Measurements from ENCODE around the gene COL26A1. TPM values are rescaled to one million over a fixed set of nuclear protein-coding genes. Genes with fewer than 3 reads are reported as not detected.

COL26A1 gene
- total RNA-seq, 2 donors from 2014 or later = not detected

DNA sequence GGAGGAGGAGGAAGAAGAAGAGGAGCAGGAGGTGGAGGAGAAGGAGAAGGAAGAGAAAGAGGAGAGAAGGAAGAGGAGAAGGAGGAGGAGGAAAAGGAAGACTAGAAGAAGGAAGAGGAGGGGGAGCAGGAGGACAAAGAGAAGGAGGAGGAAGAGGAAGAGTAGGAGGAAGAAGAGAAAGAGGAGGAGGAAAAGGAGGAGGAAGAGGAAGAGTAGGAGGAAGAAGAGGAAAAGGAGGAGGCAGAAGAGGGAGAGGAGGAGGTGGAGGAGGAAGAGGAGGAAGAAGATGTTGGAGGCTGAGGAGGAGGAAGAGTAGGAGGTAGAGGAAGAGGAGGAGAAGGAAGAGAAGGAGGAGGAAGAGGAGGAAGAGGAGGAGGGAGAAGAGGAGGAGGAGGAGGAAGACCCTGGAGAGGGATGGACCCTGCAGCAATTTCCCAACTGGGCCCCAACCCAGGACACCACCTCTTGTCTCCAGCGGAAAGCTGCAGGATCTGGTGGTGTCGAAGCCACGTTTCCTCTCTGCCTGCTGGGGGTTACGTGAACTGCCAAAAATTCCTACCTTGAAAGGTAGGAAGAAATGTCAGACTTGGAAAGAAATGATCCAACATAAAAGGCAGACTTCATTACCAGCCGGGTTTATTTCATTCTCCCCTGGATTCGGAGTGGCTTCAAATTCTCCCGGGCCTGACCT lies 38.9 kb downstream of the COL26A1 start:
- peaks cover 16 to 29% of the 10 kb centered on the region in 2 donors for H3K27me3 Mint-ChIP-seq
- DNase-seq (ENCODE audit: low spot score) (no peak), ATAC-seq (no peak)
- H3K36me3 Mint-ChIP-seq = no peaks in the 10 kb centered on the region
- H3K27ac Mint-ChIP-seq = no peak overlapping the region
- no peak overlapping the region for H3K4me3 Mint-ChIP-seq
- H3K4me1 Mint-ChIP-seq (ENCODE audit: low read depth in 2 of 2) = no peaks in the 10 kb centered on the region
- H3K9me3 Mint-ChIP-seq = no peaks in the 10 kb centered on the region

DNA sequence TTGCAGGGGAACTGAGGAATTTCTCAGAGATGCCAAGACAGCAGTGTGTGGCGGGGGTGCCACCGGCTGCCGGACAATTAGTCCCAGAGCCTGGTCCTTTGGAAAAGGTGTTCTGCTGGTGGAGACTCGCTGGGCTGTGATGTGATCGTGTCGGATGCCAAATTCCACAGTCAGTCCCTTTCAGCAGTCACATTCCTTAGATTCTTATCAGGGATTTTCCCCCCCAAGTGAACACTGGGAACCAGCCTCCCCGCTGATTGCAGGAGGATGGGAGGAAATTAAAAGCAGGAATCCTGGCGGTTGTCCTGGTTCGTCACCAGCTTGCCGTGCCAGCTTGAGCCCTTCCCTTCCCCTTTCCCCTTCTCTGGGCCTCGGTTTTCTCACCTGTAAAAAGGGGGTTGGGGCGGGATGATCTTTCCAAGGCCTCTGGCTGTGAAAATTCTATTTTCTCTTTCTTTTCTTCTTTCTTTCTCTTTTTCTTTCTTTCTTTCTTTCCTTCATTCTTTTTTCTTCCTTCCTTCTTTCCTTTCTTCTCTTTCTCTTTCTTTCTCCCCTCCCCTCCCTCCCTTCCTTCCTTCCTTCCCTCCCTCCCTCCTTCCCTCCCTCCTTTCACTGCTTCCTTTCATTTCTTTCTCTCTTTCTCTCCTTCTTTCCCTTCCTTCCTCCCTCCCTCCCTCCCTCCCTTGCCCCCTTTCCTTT lies 39.6 kb downstream of the COL26A1 start:
- Mint-ChIP-seq H3K4me1 (ENCODE audit: low read depth in 2 of 2) (no peaks in the 10 kb centered on the region), H3K4me3 (no peak overlapping the region), H3K36me3 (no peaks in the 10 kb centered on the region), H3K27me3 (peaks cover 18 to 29% of the 10 kb centered on the region in 2 donors), H3K9me3 (no peaks in the 10 kb centered on the region), H3K27ac (no peak overlapping the region)
- ATAC-seq = no peak
- DNase-seq (ENCODE audit: low spot score) = no peak

DNA sequence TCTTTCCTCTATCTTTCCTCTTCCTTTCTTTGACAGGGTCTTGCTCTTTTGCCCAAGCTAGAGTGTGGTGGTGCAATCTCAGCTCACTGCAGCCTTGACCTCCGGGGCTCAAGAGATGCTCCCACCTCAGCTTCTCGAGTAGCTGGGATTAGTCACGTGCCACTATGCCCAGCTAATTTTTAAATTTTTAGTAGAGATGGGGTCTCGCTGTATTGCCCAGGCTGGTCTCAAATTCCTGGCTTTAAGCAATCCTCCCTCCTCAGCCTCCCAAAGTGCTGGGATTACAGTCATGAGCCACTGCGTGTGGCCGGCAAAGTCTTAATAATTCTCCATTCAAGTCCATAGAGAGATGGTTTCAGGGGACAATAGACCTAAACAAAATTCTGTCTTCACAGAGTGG lies 40.2 kb downstream of the COL26A1 start:
- H3K4me3 Mint-ChIP-seq = no peak overlapping the region
- DNase-seq (ENCODE audit: low spot score) (no peak), ATAC-seq (no peak)
- no peaks in the 10 kb centered on the region for H3K4me1 Mint-ChIP-seq (ENCODE audit: low read depth in 2 of 2)
- no peak overlapping the region for H3K27ac Mint-ChIP-seq
- H3K9me3 Mint-ChIP-seq = no peaks in the 10 kb centered on the region
- H3K36me3 Mint-ChIP-seq = no peaks in the 10 kb centered on the region
- H3K27me3 Mint-ChIP-seq = peaks cover 18 to 29% of the 10 kb centered on the region in 2 donors

- Mint-ChIP-seq H3K27me3 (peaks cover 26 to 27% of the 10 kb centered on the region in 2 donors), H3K4me1 (ENCODE audit: low read depth in 2 of 2) (no peaks in the 10 kb centered on the region), H3K4me3 (no peak overlapping the region), H3K27ac (no peak overlapping the region), H3K9me3 (no peaks in the 10 kb centered on the region), H3K36me3 (peaks cover 5% of the 10 kb centered on the region)
- DNase-seq (ENCODE audit: low spot score) (no peak), ATAC-seq (no peak)
These were observed 42.9 kb downstream of the COL26A1 start for GRCh38 chr7:101405474-101406067.

DNA sequence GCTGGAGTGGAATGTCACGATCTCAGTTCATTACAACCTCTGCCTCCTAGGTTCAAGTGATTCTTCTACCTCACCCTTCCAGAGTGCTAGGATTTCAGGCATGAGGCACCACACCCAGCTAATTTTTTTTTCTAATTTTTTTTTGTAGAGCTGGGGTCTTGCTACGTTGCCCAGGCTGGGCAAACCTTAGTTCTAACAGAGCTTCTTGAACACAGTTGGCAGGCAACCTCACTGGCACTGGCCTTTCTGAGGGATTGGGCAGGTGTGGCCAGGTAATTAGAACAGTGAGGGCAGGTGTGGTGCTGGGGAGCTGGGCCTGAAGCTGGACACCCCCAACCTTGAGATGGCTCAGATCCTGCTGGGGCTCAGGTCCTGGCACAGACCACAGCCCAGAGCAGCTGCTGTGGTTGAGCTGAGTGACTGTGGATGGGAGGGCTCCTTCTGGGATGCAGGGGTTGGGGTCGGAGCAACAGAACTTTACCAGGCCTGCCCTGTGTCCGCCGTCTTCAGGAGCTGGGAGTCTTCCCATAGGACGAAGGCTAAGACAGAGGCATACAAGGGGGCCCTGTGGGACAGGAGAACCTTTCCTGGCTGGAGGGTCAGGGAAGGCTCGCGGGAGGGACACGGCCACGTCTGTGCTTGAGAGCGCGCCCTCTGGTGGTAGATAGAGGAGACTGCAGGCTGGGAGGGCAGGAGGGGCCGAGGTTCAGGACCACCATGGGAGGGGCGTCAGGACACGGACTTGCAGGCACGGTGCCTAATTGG lies 48.2 kb downstream of the COL26A1 start:
- no peak overlapping the region for H3K27ac Mint-ChIP-seq
- peak; percentile 43 to 68 for ATAC-seq
- H3K9me3 Mint-ChIP-seq = no peaks in the 10 kb centered on the region
- peaks cover 6 to 25% of the 10 kb centered on the region in 2 donors for H3K27me3 Mint-ChIP-seq
- peaks cover 5% of the 10 kb centered on the region for H3K36me3 Mint-ChIP-seq
- H3K4me1 Mint-ChIP-seq (ENCODE audit: low read depth in 2 of 2) = peaks cover 8 to 11% of the 10 kb centered on the region in 2 donors
- no peak overlapping the region for H3K4me3 Mint-ChIP-seq
- DNase-seq (ENCODE audit: low spot score) = no peak

DNA sequence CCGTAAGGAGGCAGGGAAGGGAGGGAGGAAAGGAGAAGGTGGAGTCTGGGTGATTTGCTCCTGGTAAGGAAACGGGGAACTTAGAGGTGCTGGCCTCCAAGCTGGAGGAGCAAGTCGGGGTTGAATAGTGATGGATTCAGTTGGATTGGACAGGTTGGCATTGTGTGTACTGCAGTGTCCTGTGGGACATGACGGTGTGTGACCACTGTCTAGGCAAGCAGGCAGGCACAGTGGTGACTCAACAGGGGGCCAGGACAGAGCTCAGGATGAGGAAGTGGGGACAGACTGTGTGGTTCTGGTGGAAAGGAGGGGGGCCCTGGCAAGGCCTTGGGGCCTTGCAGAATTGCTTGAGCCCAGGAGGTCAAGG lies 48.8 kb downstream of the COL26A1 start:
- Mint-ChIP-seq H3K4me1 (ENCODE audit: low read depth in 2 of 2) (peaks cover 8 to 11% of the 10 kb centered on the region in 2 donors), H3K27me3 (peaks cover 6 to 28% of the 10 kb centered on the region in 2 donors), H3K36me3 (peaks cover 5% of the 10 kb centered on the region), H3K4me3 (no peak overlapping the region), H3K27ac (no peak overlapping the region), H3K9me3 (no peaks in the 10 kb centered on the region)
- DNase-seq (ENCODE audit: low spot score) = no peak
- ATAC-seq = peak; percentile 62 to 69

- DNase-seq (ENCODE audit: low spot score) (no peak), ATAC-seq (no peak)
- Mint-ChIP-seq H3K4me3 (no peak overlapping the region), H3K27ac (no peak overlapping the region), H3K4me1 (ENCODE audit: low read depth in 2 of 2) (peaks cover 8 to 11% of the 10 kb centered on the region in 2 donors), H3K36me3 (peaks cover 5% of the 10 kb centered on the region), H3K27me3 (peaks cover 6 to 25% of the 10 kb centered on the region in 2 donors), H3K9me3 (no peaks in the 10 kb centered on the region)
These were observed 50.3 kb downstream of the COL26A1 start for GRCh38 chr7:101412976-101413375.

DNA sequence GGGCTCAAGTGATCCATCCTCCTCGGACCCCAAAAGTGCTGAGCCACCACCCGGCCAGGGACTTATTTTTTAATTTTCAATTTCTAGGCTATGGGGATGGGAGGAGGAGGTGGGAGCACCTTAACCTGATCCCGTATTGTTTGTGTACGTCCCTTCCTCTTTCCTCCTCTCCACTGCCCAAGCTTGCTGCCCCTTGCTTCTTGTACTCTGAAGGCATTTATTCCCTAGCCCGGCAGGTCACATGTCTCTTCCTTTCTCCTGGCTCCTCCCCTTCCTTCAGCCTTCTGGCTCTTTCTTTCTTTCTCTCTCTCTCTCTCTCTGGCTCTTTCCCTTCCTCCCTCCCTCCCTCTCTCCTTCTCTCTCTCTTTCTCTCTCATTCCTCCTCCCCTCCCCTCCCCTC lies 56.0 kb downstream of the COL26A1 start:
- DNase-seq (ENCODE audit: low spot score) (no peak), ATAC-seq (no peak)
- Mint-ChIP-seq H3K4me3 (no peak overlapping the region), H3K4me1 (ENCODE audit: low read depth in 2 of 2) (peaks cover 0 to 3% of the 10 kb centered on the region in 2 donors), H3K27ac (no peak overlapping the region), H3K9me3 (no peaks in the 10 kb centered on the region), H3K27me3 (peaks cover 0 to 16% of the 10 kb centered on the region in 2 donors), H3K36me3 (no peaks in the 10 kb centered on the region)

DNA sequence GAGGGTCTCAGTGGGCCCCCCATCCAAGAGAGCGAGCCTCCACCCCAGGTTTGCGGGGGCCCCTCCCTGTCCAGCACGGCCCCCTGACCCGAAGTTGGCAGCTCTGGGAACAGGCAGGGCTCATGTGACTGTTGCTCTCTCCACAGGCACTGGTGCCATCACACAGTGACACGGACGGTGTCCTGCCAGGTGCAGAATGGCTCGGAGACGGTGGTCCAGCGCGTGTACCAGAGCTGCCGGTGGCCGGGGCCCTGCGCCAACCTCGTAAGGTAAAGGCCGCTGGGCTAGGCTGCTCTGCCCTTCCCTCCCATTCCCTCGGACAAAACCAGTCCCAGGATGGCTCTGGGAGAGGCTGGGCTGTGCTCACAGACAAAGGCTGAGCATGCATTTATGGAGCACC lies 57.2 kb downstream of the COL26A1 start:
- ATAC-seq (peak in 1 of 2 donors; percentile 37), DNase-seq (ENCODE audit: low spot score) (no peak)
- Mint-ChIP-seq H3K4me1 (ENCODE audit: low read depth in 2 of 2) (peaks cover 0 to 3% of the 10 kb centered on the region in 2 donors), H3K27ac (no peak overlapping the region), H3K4me3 (no peak overlapping the region), H3K36me3 (no peaks in the 10 kb centered on the region), H3K27me3 (peaks cover 0 to 16% of the 10 kb centered on the region in 2 donors), H3K9me3 (no peaks in the 10 kb centered on the region)

DNA sequence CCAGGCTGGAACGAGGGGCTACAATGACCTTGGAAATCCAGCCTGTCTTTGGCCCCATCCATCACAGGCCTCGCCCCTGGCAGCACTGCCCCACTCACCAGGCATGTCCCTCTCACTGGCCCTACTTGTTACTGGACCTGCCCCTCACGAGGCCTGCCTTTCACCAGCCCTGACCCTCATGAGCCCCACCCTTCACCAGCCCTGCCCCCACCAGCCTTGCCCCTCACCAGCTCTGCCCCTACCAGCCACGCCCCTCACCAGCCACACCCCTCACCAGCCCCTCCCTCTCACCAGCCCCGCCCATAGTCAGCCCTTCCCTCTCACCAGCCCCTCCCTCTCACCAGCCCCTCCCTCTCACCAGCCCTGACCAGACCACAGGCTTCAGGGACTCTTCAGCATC lies 57.8 kb downstream of the COL26A1 start:
- peak in 1 of 2 donors; percentile 39 for ATAC-seq
- no peak overlapping the region for H3K4me3 Mint-ChIP-seq
- no peak for DNase-seq (ENCODE audit: low spot score)
- no peaks in the 10 kb centered on the region for H3K36me3 Mint-ChIP-seq
- no peak overlapping the region for H3K27ac Mint-ChIP-seq
- peaks cover 0 to 16% of the 10 kb centered on the region in 2 donors for H3K27me3 Mint-ChIP-seq
- H3K9me3 Mint-ChIP-seq = no peaks in the 10 kb centered on the region
- peaks cover 0 to 3% of the 10 kb centered on the region in 2 donors for H3K4me1 Mint-ChIP-seq (ENCODE audit: low read depth in 2 of 2)

GRCh38 chr7:101422356-101423195 lies 59.9 kb downstream of the COL26A1 start:
- peaks cover 0 to 3% of the 10 kb centered on the region in 2 donors for H3K4me1 Mint-ChIP-seq (ENCODE audit: low read depth in 2 of 2)
- ATAC-seq (no peak), DNase-seq (ENCODE audit: low spot score) (no peak)
- no peaks in the 10 kb centered on the region for H3K36me3 Mint-ChIP-seq
- H3K4me3 Mint-ChIP-seq = no peak overlapping the region
- H3K27ac Mint-ChIP-seq = no peak overlapping the region
- H3K9me3 Mint-ChIP-seq = no peaks in the 10 kb centered on the region
- H3K27me3 Mint-ChIP-seq = peaks cover 0 to 11% of the 10 kb centered on the region in 2 donors

GRCh38 chr7:101426303-101427011 lies 63.8 kb downstream of the COL26A1 start:
- Mint-ChIP-seq H3K4me3 (no peak overlapping the region), H3K27me3 (peaks cover 0 to 3% of the 10 kb centered on the region in 2 donors), H3K27ac (no peak overlapping the region), H3K4me1 (ENCODE audit: low read depth in 2 of 2) (peaks cover 12 to 13% of the 10 kb centered on the region in 2 donors), H3K9me3 (no peaks in the 10 kb centered on the region), H3K36me3 (no peaks in the 10 kb centered on the region)
- no peak for ATAC-seq
- no peak for DNase-seq (ENCODE audit: low spot score)

Data from natural killer cell treated with Interleukin-12 subunit alpha and Interleukin-12 subunit beta and Interleukin-15 and Interleukin-18, amount 100 ng/mL, for 72 hours (primary cell).